Measurements from ENCODE around the gene ARHGAP18.

Gene ARHGAP18

DNA sequence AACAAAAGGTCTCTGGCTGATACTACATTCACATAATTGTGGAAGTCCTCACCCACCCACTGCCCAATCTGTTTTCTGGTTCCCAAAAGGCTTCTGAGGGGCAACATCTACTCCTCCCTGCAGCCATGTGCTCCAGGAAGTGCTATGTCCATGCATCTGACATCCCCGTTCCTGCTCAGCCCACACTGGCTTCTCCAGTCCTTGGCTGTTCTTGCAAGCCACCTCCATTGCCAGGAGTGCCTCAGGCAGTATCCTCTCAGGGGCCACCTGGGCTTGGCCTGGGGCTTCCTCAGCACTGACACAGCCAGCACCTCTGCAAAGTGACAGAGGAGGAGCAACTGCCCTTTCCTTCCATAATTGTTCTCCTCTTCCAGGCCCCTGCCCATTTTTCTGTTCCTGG lies 18.3 kb downstream of the ARHGAP18 start (continued):
- TF ChIP-seq ZNF76 (tag by site-specific recombination; IDR thresholded peaks at IDR 0.05; ENCODE audit: borderline replicate concordance, low read depth) (no peak), FEZF1 (tag by site-specific recombination; IDR thresholded peaks at IDR 0.05) (no peak), SP3 (tag by site-specific recombination; IDR thresholded peaks at IDR 0.05) (no peak), ZNF114 (tag by site-specific recombination; IDR thresholded peaks at IDR 0.05) (no peak), ZXDB (tag by site-specific recombination; IDR thresholded peaks at IDR 0.05) (no peak)
- TF ChIP-seq, protein P1, sequence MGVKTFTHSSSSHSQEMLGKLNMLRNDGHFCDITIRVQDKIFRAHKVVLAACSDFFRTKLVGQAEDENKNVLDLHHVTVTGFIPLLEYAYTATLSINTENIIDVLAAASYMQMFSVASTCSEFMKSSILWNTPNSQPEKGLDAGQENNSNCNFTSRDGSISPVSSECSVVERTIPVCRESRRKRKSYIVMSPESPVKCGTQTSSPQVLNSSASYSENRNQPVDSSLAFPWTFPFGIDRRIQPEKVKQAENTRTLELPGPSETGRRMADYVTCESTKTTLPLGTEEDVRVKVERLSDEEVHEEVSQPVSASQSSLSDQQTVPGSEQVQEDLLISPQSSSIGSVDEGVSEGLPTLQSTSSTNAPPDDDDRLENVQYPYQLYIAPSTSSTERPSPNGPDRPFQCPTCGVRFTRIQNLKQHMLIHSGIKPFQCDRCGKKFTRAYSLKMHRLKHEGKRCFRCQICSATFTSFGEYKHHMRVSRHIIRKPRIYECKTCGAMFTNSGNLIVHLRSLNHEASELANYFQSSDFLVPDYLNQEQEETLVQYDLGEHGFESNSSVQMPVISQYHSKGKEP (tag by site-specific recombination; IDR thresholded peaks at IDR 0.05): no peak
- TF ChIP-seq, protein P2, sequence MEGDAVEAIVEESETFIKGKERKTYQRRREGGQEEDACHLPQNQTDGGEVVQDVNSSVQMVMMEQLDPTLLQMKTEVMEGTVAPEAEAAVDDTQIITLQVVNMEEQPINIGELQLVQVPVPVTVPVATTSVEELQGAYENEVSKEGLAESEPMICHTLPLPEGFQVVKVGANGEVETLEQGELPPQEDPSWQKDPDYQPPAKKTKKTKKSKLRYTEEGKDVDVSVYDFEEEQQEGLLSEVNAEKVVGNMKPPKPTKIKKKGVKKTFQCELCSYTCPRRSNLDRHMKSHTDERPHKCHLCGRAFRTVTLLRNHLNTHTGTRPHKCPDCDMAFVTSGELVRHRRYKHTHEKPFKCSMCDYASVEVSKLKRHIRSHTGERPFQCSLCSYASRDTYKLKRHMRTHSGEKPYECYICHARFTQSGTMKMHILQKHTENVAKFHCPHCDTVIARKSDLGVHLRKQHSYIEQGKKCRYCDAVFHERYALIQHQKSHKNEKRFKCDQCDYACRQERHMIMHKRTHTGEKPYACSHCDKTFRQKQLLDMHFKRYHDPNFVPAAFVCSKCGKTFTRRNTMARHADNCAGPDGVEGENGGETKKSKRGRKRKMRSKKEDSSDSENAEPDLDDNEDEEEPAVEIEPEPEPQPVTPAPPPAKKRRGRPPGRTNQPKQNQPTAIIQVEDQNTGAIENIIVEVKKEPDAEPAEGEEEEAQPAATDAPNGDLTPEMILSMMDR (tag by site-specific recombination; IDR thresholded peaks at IDR 0.05): no peak

DNA sequence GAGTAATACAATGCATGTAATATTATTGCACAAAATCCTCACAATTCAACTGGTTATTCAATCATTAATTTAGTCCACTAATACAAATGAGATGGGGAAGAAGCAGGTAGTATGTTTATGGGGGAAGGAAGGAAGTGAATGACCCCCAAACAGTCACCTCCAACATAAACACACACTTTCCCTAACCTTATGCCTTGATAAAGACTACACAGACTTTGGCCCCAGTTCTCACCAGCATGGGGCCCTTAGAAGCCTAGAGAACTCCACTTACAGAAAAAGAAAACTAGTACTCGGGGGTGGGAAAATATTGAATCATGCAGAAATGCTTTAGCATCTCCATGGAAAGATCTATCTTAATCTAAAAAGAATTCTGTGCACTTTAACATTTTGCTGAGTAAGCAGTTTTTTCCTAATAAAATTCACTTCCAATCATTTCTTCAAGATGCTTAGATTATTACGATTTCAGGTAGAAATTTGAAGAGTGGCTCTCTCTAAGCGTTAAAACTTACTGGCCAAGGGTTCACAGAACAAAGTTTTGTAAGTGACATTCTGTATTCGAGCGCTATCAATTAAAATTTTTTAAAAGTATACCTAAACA lies 18.8 kb downstream of the ARHGAP18 start:
- peaks cover 3% of the 10 kb centered on the region; the same call in 1 of the 2 replicates for H3K4me1 ChIP-seq (ENCODE audit: control insufficient read depth, insufficient read depth, low read length)
- H3K9me3 ChIP-seq (ENCODE audit: control insufficient read depth, insufficient read depth, low read depth, low read length): no peaks in the 10 kb centered on the region
- POLR2A ChIA-PET: no interaction called here
- CTCF ChIA-PET: no interaction called here
- H3K36me3 ChIP-seq (ENCODE audit: control insufficient read depth in 2 of 2, insufficient read depth in 1 of 2, low read length in 2 of 2): no peaks in the 10 kb centered on the region
- TF ChIP-seq ZFP69B (tag by site-specific recombination; IDR thresholded peaks at IDR 0.05) (no peak), ZNF521 (tag by site-specific recombination; IDR thresholded peaks at IDR 0.05) (no peak), ZNF510 (tag by site-specific recombination; IDR thresholded peaks at IDR 0.05; ENCODE audit: insufficient replicate concordance) (no peak), ZNF777 (tag by site-specific recombination; IDR thresholded peaks at IDR 0.05; ENCODE audit: borderline replicate concordance) (no peak), ZNF548 (tag by site-specific recombination; IDR thresholded peaks at IDR 0.05) (no peak), ZNF558 (tag by site-specific recombination; IDR thresholded peaks at IDR 0.05) (no peak), ZNF335 (tag by site-specific recombination; conservative IDR thresholded peaks at IDR 0.05) (no peak), ZNF16 (tag by site-specific recombination; IDR thresholded peaks at IDR 0.05; ENCODE audit: low read depth) (no peak), ZNF19 (tag by site-specific recombination; IDR thresholded peaks at IDR 0.05; ENCODE audit: low read depth) (no peak), ZNF792 (tag by site-specific recombination; IDR thresholded peaks at IDR 0.05) (no peak), SP2 (tag by site-specific recombination; IDR thresholded peaks at IDR 0.05) (no peak), ZNF654 (tag by site-specific recombination; IDR thresholded peaks at IDR 0.05; ENCODE audit: low read depth) (no peak)
- TF ChIP-seq, protein P3, sequence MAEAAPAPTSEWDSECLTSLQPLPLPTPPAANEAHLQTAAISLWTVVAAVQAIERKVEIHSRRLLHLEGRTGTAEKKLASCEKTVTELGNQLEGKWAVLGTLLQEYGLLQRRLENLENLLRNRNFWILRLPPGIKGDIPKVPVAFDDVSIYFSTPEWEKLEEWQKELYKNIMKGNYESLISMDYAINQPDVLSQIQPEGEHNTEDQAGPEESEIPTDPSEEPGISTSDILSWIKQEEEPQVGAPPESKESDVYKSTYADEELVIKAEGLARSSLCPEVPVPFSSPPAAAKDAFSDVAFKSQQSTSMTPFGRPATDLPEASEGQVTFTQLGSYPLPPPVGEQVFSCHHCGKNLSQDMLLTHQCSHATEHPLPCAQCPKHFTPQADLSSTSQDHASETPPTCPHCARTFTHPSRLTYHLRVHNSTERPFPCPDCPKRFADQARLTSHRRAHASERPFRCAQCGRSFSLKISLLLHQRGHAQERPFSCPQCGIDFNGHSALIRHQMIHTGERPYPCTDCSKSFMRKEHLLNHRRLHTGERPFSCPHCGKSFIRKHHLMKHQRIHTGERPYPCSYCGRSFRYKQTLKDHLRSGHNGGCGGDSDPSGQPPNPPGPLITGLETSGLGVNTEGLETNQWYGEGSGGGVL (tag by site-specific recombination; IDR thresholded peaks at IDR 0.05): no peak
- TF ChIP-seq, protein P4, sequence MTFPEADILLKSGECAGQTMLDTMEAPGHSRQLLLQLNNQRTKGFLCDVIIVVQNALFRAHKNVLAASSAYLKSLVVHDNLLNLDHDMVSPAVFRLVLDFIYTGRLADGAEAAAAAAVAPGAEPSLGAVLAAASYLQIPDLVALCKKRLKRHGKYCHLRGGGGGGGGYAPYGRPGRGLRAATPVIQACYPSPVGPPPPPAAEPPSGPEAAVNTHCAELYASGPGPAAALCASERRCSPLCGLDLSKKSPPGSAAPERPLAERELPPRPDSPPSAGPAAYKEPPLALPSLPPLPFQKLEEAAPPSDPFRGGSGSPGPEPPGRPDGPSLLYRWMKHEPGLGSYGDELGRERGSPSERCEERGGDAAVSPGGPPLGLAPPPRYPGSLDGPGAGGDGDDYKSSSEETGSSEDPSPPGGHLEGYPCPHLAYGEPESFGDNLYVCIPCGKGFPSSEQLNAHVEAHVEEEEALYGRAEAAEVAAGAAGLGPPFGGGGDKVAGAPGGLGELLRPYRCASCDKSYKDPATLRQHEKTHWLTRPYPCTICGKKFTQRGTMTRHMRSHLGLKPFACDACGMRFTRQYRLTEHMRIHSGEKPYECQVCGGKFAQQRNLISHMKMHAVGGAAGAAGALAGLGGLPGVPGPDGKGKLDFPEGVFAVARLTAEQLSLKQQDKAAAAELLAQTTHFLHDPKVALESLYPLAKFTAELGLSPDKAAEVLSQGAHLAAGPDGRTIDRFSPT (tag by site-specific recombination; IDR thresholded peaks at IDR 0.05): no peak
- H3K4me3 ChIP-seq (ENCODE audit: low read depth, low read length): no peak overlapping the region
- H3K27ac ChIP-seq (ENCODE audit: extremely low read depth, low read depth, low read length): no peak overlapping the region
